Mononuclear cell (primary cell): ENCODE measurements around the gene PNLDC1. TPM values are rescaled to one million over a fixed set of nuclear protein-coding genes. Genes with fewer than 3 reads are reported as not detected.

Experiments
- H3K27me3 ChIP-seq: 2 replicates; pipeline ENCODE4 v1.6.0; 2011; ENCODE audit warnings: low read length, control low read depth; ENCODE audit not compliant: insufficient read depth
- H3K4me1 ChIP-seq: 2 replicates; pipeline ENCODE4 v1.5.1; 2011; ENCODE audit warnings: mild to moderate bottlenecking, low read length, control low read depth; ENCODE audit not compliant: insufficient read depth
- H3K4me3 ChIP-seq: 2 replicates; pipeline ENCODE4 v1.5.1; 2011; ENCODE audit warnings: mild to moderate bottlenecking, low read length, moderate library complexity
- H3K9me3 ChIP-seq: 2 replicates; pipeline ENCODE4 v1.5.1; 2011; ENCODE audit warnings: low read depth, mild to moderate bottlenecking, control low read depth, low read length
- total RNA-seq: library from RNA; depleted of rRNA; stranded (reverse); fragments of >200 nt; gene quantifications from one replicate; pipeline ENCODE4 v1.2.3, GENCODE V29; 2012

PNLDC1 gene
- total RNA-seq = 0.10 TPM

DNA sequence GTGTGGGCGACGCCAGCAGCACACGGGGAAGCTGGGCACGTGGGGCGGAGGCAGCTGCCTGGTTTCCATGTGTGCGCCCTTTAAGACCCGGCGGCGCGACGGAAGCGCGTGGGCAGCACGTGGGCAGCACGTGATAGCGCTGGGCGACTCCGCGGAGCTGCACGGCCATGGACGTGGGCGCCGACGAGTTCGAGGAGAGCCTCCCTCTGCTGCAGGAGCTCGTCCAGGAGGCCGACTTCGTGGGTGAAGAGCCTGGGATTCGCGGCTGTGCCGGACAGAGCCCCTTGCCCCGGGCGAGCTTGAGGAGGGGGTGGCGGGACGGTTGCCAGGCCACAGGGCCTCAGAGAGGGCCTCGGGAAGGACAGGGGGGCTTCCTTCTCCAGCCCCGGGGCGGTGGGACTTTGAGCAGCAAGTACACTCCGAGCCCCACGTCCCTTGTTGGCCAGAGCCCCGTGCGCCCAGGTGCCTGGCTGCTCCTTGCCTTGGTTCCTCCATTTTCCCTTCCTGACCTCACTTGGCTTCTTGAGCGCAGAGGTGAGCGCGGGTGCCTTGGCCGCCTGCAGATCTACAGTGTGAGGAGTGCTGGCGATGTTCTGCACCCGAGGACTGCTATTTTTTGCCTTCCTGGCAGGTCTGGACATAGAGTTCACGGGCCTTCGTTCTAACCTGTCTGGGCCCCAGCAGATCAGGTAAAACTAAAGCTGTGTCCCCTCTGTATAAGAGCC is at the start of gene PNLDC1:
Gene PNLDC1 (plus strand): TSS at position 136 of the 725 bp plus-strand sequence. CDS start 32 bp downstream, at position 168.
- no peaks in the 10 kb centered on the region for H3K9me3 ChIP-seq
- peaks cover 6% of the 10 kb centered on the region for H3K4me1 ChIP-seq
- no peaks in the 10 kb centered on the region for H3K27me3 ChIP-seq
- no peak within 1 kb of the TSS for H3K4me3 ChIP-seq

GRCh38 chr6:159751448-159751847 is 48.6 kb upstream of the PNLDC1 start:
- Histone ChIP-seq H3K4me3 (no peak overlapping the region), H3K27me3 (no peaks in the 10 kb centered on the region), H3K9me3 (no peaks in the 10 kb centered on the region), H3K4me1 (no peaks in the 10 kb centered on the region)

DNA sequence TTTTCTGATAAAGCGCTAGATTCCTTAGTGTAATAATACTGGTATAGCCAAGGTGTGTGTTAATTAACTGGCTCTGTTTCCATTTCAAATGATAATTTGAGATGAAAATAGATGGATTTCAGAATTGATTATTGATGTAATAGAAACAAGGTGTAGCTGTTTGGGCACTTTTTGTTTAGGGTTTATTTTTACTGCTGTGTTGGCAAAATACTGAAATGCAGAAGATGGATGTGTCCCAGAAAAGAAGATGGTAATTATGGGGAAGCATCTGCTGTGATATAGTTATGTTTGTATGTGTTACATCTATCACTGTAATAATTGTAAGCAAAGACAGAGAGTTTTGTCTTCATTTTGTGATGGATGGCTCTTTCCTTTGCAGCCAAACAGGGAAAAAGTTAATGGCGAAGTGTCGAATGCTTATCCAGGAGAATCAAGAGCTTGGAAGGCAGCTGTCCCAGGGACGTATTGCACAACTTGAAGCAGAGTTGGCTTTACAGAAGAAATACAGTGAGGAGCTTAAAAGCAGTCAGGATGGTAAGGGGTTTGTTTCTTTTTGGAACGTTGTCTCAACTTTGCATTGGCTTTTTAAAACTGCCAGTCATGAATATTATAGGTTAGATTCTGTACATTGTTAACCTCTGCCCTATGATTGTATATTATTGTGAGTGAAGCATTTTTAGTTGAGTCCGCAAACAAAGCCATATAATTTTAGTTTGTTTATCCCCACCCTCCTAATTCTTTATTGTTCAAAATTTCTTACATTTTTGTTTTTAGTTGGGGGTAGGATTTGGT is 46.8 kb upstream of the PNLDC1 start:
- no peaks in the 10 kb centered on the region for H3K4me1 ChIP-seq
- no peak overlapping the region for H3K4me3 ChIP-seq
- H3K27me3 ChIP-seq = no peaks in the 10 kb centered on the region
- H3K9me3 ChIP-seq = no peaks in the 10 kb centered on the region

DNA sequence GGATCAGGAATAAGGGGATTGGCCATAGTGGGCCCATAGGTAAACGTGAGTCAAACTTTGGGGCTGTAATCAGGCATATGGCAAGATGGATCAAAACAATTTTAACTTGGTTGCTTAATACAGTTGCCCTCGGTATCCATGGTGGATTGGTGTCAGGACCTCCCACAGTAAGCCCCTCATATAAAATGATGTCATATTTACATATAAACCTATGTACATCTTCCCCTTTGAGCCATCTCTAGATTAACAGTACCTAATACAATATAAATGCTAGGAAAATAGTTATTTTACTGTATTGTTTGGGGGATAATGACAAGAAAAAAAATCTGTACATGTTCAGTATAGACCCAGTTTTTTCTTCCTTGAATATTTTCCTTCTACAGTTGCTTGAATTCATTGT is 45.7 kb upstream of the PNLDC1 start:
- H3K27me3 ChIP-seq = no peaks in the 10 kb centered on the region
- H3K4me1 ChIP-seq = no peaks in the 10 kb centered on the region
- H3K9me3 ChIP-seq = no peaks in the 10 kb centered on the region
- H3K4me3 ChIP-seq = no peak overlapping the region

DNA sequence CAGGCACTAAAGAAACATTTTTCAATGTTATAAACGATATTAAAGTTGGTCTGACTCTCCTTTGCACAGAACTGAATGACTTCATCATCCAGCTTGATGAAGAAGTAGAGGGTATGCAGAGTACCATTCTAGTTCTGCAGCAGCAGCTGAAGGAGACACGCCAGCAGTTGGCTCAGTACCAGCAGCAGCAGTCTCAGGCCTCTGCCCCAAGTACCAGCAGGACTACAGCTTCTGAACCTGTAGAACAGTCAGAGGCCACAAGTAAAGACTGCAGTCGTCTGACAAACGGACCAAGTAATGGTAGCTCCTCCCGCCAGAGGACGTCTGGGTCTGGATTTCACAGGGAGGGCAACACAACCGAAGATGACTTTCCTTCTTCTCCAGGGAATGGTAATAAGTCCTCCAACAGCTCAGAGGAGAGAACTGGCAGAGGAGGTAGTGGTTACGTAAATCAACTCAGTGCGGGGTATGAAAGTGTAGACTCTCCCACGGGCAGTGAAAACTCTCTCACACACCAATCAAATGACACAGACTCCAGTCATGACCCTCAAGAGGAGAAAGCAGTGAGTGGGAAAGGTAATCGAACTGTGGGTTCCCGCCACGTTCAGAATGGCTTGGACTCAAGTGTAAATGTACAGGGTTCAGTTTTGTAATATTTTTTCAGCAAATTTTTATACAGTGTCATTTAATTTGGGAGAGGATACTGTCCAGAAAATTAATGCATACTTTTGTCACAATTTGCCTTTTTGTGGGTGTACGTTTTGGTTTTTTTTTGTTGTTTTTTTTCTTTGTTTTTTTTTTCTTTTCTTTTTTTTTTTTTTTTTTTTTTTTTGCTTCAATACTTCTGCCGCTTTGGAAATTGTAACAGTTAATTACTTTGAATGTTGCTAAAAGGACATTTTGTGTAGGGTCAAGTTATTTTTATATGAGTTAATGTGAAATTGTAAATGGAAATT is 44.8 kb upstream of the PNLDC1 start:
- H3K4me1 ChIP-seq = peaks cover 2% of the 10 kb centered on the region
- H3K9me3 ChIP-seq = no peaks in the 10 kb centered on the region
- no peaks in the 10 kb centered on the region for H3K27me3 ChIP-seq
- H3K4me3 ChIP-seq = no peak overlapping the region

DNA sequence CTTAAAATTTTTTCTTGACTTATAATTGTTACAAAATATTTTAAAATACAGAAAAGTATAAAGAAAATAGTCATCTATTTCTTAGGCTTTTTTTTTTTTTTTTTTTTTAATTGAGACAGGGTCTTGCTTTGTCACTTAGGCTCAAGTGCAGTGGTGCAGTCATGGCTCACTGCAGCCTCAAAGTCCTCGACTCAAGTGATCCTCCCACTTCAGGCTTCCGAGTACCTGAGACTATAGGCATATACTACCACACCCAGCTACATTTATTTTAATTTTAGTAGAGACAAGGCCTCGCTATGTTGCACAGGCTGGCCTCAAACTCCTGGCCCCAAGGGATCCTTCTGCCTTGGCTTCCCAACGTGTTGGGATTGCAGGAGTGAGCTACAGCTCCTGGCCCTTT is 43.6 kb upstream of the PNLDC1 start:
- H3K4me1 ChIP-seq = peaks cover 14% of the 10 kb centered on the region
- H3K27me3 ChIP-seq = no peaks in the 10 kb centered on the region
- H3K4me3 ChIP-seq = no peak overlapping the region
- H3K9me3 ChIP-seq = no peaks in the 10 kb centered on the region

DNA sequence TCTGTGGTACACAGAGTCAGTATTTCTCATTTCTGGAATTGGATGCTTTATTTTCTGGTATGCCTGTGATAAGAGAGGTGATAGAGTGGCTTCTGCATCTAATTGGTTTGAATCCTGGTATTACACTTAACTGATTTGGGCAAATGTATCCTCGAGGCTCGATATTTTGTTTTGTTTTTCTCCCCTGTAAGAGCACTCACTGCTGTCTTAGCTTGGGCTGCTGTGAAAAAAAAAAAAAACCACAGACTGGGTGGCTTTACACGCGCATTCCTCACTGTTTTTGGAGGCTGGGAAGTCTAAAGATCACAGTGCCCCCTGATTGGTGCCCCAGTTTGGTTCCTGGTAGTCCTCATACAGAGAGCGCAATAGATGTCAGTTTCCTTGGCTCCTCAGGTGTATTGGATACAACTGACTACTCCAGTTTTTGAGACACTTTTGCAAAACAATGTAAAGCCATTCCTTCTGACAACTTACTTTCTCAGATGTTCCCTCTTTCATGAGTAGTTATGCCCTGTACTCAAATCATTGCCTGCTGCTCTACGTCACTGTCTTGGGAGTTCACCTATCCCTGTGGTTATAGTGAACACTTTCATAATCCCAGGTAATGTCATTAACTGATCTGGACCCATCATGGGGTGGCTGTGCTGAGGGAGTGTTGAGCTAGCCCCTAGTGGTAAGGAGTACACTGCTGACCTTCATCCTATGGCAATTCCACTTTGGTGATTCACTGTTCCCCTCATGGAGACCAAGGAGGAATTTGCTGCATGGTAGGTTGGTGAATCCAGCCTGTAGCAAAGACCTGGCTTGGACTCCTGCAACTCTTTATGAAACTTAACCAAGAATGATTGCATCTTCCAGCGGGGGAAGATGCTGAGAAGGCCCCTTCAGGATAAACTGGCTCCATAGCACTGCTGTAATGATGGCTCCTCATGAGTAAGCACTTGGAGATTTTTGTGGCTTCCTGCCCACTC is 41.8 kb upstream of the PNLDC1 start:
- H3K27me3 ChIP-seq = no peaks in the 10 kb centered on the region
- H3K9me3 ChIP-seq = no peaks in the 10 kb centered on the region
- peaks cover 23% of the 10 kb centered on the region for H3K4me1 ChIP-seq
- H3K4me3 ChIP-seq = no peak overlapping the region

- Histone ChIP-seq H3K4me1 (peaks cover 23% of the 10 kb centered on the region), H3K9me3 (no peaks in the 10 kb centered on the region), H3K4me3 (no peak overlapping the region), H3K27me3 (no peaks in the 10 kb centered on the region)
Observed at GRCh38 chr6:159759645-159760044, 40.4 kb upstream of the PNLDC1 start.

DNA sequence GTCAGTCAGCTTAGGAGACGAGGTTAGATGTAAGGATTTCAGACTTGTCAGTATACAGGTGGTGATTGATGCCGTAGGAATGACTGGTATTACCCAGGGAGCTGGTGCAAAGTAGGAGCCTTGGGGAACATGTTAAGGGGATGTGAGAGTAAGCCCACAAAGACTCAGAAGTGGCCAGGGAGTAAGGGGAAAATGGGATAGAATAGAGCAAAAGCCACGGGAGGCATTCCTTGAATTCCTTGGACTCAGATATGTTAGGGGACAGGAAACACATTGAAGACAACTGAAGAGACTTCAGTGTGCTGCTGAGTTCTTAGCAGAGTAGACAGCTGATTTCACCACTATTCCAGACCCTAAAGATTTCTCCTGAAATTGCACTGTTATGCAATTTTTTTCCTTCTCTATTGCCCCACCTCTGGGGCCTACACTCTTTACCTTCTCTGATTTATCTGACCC is 39.4 kb upstream of the PNLDC1 start:
- Histone ChIP-seq H3K9me3 (no peaks in the 10 kb centered on the region), H3K4me3 (no peak overlapping the region), H3K4me1 (peaks cover 23% of the 10 kb centered on the region), H3K27me3 (no peaks in the 10 kb centered on the region)

DNA sequence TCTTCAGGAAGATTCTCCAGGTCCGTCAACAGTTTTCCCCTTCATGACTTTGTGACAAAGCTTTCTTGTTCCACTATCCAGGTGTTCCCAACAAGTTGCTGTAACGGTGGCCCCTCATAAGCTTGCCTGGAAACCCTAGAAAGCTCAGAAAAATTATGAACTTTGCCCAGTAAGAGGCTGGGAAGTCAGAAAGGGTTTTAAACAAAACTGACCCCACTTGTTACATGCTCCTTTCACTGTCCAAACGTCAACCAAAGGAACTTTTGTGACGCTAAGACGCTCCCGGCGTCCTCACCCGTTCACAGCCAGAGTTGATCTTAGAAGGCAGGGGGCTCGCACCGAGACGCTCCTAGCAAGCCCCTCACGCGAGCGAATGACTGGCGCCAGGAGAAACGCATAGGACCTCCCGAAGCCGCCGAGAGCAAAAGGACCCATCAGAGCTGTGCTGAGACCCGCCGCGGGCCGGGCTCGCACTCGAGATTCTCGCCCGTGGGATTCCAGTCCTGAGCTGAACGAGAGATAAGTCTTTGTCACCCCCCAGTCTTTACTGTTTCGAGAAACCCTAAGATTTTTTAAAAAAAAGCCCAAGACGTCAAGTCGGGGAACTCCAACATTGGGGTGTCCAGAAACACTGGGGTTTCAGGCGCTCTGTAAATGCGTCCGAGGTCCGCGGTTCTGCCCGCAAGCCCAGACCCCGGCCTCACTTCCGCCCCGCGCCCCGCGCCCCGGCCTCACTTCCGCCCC is 38.8 kb upstream of the PNLDC1 start:
- H3K4me3 ChIP-seq = peak overlapping the region; percentile 98
- no peaks in the 10 kb centered on the region for H3K9me3 ChIP-seq
- no peaks in the 10 kb centered on the region for H3K27me3 ChIP-seq
- H3K4me1 ChIP-seq = peaks cover 23% of the 10 kb centered on the region

GRCh38 chr6:159761873-159762680 is 38.0 kb upstream of the PNLDC1 start, which contains the start of gene ACAT2:
TSS of gene ACAT2 (plus strand) at chr6:159762045. CDS start at chr6:159762088, 43 bp downstream.
- Histone ChIP-seq H3K27me3 (no peaks in the 10 kb centered on the region), H3K9me3 (no peaks in the 10 kb centered on the region), H3K4me1 (peaks cover 23% of the 10 kb centered on the region), H3K4me3 (peak within 1 kb of the TSS; percentile 98)

GRCh38 chr6:159762681-159763293 is 37.3 kb upstream of the PNLDC1 start:
- no peaks in the 10 kb centered on the region for H3K9me3 ChIP-seq
- H3K27me3 ChIP-seq = no peaks in the 10 kb centered on the region
- H3K4me1 ChIP-seq = peaks cover 23% of the 10 kb centered on the region
- H3K4me3 ChIP-seq = peak overlapping the region; percentile 98
